K562 (cell line): ENCODE measurements around the gene NCAPD2. TPM values are rescaled to one million over a fixed set of nuclear protein-coding genes. Genes with fewer than 3 reads are reported as not detected.
A peak's percentile ranks its signal among the peaks of the same experiment; 100 is the strongest.

Source experiments
- CCNT2 ChIP-seq: IDR thresholded peaks from 2 replicates; pipeline ENCODE4 v1.6.1; 2011; ENCODE audit warnings: borderline replicate concordance, low read depth, mild to moderate bottlenecking, moderate library complexity, mixed read lengths, low read length; ENCODE audit not compliant: insufficient read length; ENCODE audit errors: extremely low read depth
- CGGBP1 ChIP-seq: fragments of 250-450 bp; sonication (Bioruptor Pico); IDR thresholded peaks from 2 replicates; pipeline ENCODE4 v1.9.0; 2021; ENCODE audit warnings: mild to moderate bottlenecking
- COPS2 ChIP-seq: fragments of 450-650 bp; conservative IDR thresholded peaks from 2 replicates; pipeline ENCODE4 v1.6.1; 2016; ENCODE audit warnings: mild to moderate bottlenecking, moderate library complexity
- CSDE1 ChIP-seq, 2 experiments: fragments of 450-650 bp; IDR thresholded peaks; 2 replicates each; pipeline ENCODE4 v1.6.1; 2016; ENCODE audit warnings: mild to moderate bottlenecking in 1 of 2
- HDAC1 ChIP-seq, 2 experiments: fragments of 450-650 bp; IDR thresholded peaks; 2 replicates each; pipeline ENCODE4 v1.6.1; 2016 to 2017; ENCODE audit warnings: inconsistent platforms in 1 of 2, mild to moderate bottlenecking in 1 of 2, moderate library complexity in 1 of 2
- HNRNPLL ChIP-seq: fragments of 200-400 bp; formaldehyde crosslinking; IDR thresholded peaks from 2 replicates; pipeline ENCODE4 v1.6.1; 2017; ENCODE audit warnings: low read length, low read depth, mild to moderate bottlenecking; ENCODE audit not compliant: poor library complexity, severe bottlenecking
- KDM5B ChIP-seq: fragments of 200-600 bp; sonication (generic); IDR thresholded peaks from 2 replicates; pipeline ENCODE4 v1.6.1; 2012; ENCODE audit warnings: low read depth, mild to moderate bottlenecking, moderate library complexity, low read length, control low read depth, inconsistent platforms; ENCODE audit not compliant: insufficient replicate concordance
- MBD1 ChIP-seq: fragments of 250-450 bp; sonication (Bioruptor Pico); IDR thresholded peaks from 2 replicates; pipeline ENCODE4 v1.8.0; 2022; ENCODE audit warnings: inconsistent platforms
- POLR2B ChIP-seq: fragments of 450-650 bp; IDR thresholded peaks from 2 replicates; pipeline ENCODE4 v1.6.1; 2018; ENCODE audit warnings: low read depth; ENCODE audit not compliant: partially characterized antibody
- POLR3A ChIP-seq: IDR thresholded peaks from 2 replicates; pipeline ENCODE4 v1.6.1; 2011; ENCODE audit warnings: borderline replicate concordance, mild to moderate bottlenecking, moderate library complexity; ENCODE audit not compliant: insufficient read length, insufficient read depth; ENCODE audit errors: extremely low read depth
- PRPF4 ChIP-seq: fragments of 200-400 bp; formaldehyde crosslinking; IDR thresholded peaks from one replicate; pipeline ENCODE4 v1.6.1; 2017; ENCODE audit warnings: low read length, low read depth, mild to moderate bottlenecking; ENCODE audit not compliant: insufficient read depth, poor library complexity, severe bottlenecking
- SIRT6 ChIP-seq: IDR thresholded peaks from one replicate; pipeline ENCODE4 v1.6.1; 2012; ENCODE audit warnings: low read depth, mild to moderate bottlenecking, control low read depth, inconsistent platforms, low read length, moderate library complexity
- SLC30A9 ChIP-seq: fragments of 250-450 bp; sonication (Bioruptor Pico); IDR thresholded peaks from 2 replicates; pipeline ENCODE4 v1.8.0; 2022; ENCODE audit warnings: mild to moderate bottlenecking, moderate library complexity
- SREBF2 ChIP-seq: sonication (generic); formaldehyde crosslinking; IDR thresholded peaks from 2 replicates; pipeline ENCODE4 v1.4.0; 2020; ENCODE audit warnings: mild to moderate bottlenecking, missing genetic modification reagents
- STAT5A ChIP-seq: IDR thresholded peaks from 2 replicates; pipeline ENCODE4 v1.6.1; 2012; ENCODE audit warnings: low read length, inconsistent platforms, borderline replicate concordance
- TFAM ChIP-seq: fragments of 250-450 bp; sonication (Bioruptor Pico); conservative IDR thresholded peaks from 2 replicates; pipeline ENCODE4 v1.5.0; 2021; ENCODE audit warnings: mild to moderate bottlenecking, moderate library complexity
- ZNF316 ChIP-seq: fragments of 450-650 bp; IDR thresholded peaks from 2 replicates; pipeline ENCODE4 v1.6.1; 2016
- ZNF407 ChIP-seq: fragments of 450-650 bp; IDR thresholded peaks from 2 replicates; pipeline ENCODE4 v1.6.1; 2016; ENCODE audit warnings: low read depth
- ZNF766 ChIP-seq: fragments of 200-800 bp; sonication (Bioruptor generic); conservative IDR thresholded peaks from 2 replicates; pipeline ENCODE4 v1.6.1; 2016; ENCODE audit warnings: missing genetic modification characterization, missing compliant biosample characterization
- polyA plus RNA-seq, 8 experiments: library from polyadenylated mRNA; depleted of rRNA in 4 of 8; stranded (reverse) in 5 of 8; unstranded in 3 of 8; fragments of >200 nt; fragmentation: Nextera tagmentation in 2 of 8; fragmentation: Illumina TruSeq in 1 of 8; extraction: Ambion mirVana in 2 of 8; extraction: Trizol in 1 of 8; gene quantifications; 2 replicates each; pipeline versions ENCODE4 v1.2.1 to v1.2.3, GENCODE V29; 2011 to 2014; ENCODE audit warnings: inconsistent platforms in 1 of 8, missing spikeins in 1 of 8
- total RNA-seq, 7 experiments: library from RNA; depleted of rRNA in 6 of 7; stranded (reverse); fragments of >200 nt in 6 of 7; fragmentation: Illumina TruSeq in 2 of 7; extraction: Trizol in 2 of 7; gene quantifications; 2 replicates each; pipeline versions ENCODE4 v1.2.1 to v1.2.3, GENCODE V29; 2011 to 2021; ENCODE audit warnings: low replicate concordance in 1 of 7

NCAPD2 gene
- total and polyA plus RNA-seq, 9 of the 15 experiments (the other 6 are each of a cell fraction or from before 2014, with no cell fraction given): 16.9 to 93.7 (median 68.3) TPM

- TF ChIP-seq SREBF2 (CRISPR knock-in tag) (no peak), CGGBP1 (CRISPR knock-in tag) (no peak), STAT5A (no peak), CCNT2 (no peak), COPS2 (no peak), ZNF766 (CRISPR knock-in tag) (no peak), SIRT6 (no peak), POLR2B (peak; percentile 4), HDAC1 (IDR thresholded peaks at IDR 0.05) (0 out of 4 replicates have a peak, but pooled peaks of 1 of the 2 experiments have one; percentile 2), HNRNPLL (peak; percentile 99), ZNF316 (no peak), ZNF407 (no peak), MBD1 (CRISPR knock-in tag) (no peak), TFAM (CRISPR knock-in tag) (no peak), PRPF4 (no peak), KDM5B (no peak), CSDE1 (IDR thresholded peaks at IDR 0.05) (no peak), SLC30A9 (no peak), POLR3A (no peak)
These were observed 399 bp downstream of the NCAPD2 start (continued) for GRCh38 chr12:6494258-6494743.
